ENCODE measurements around the gene DISP2.

Gene DISP2

GRCh38 chr15:40323953-40324937 lies 33.8 kb upstream of the DISP2 start:
- peak overlapping the region; percentile 80 for H3K27ac ChIP-seq
- TF ChIP-seq CTCF (conservative IDR thresholded peaks at IDR 0.05) = no peak

- peak overlapping the region; percentile 80; the same call in 1 of the 2 replicates for H3K27ac ChIP-seq
- TF ChIP-seq CTCF (conservative IDR thresholded peaks at IDR 0.05) = no peak
These were observed 32.8 kb upstream of the DISP2 start for GRCh38 chr15:40325188-40325587.

- TF ChIP-seq CTCF (conservative IDR thresholded peaks at IDR 0.05) = no peak
- no peak overlapping the region; the same call in 1 of the 2 replicates for H3K27ac ChIP-seq
These were observed 32.3 kb upstream of the DISP2 start for GRCh38 chr15:40325700-40326099.

- TF ChIP-seq CTCF (conservative IDR thresholded peaks at IDR 0.05) = no peak
- H3K27ac ChIP-seq = no peak overlapping the region
These were observed 30.6 kb upstream of the DISP2 start for GRCh38 chr15:40327457-40327856.

GRCh38 chr15:40328176-40328575 lies 29.8 kb upstream of the DISP2 start:
- TF ChIP-seq CTCF (conservative IDR thresholded peaks at IDR 0.05) = no peak
- no peak overlapping the region for H3K27ac ChIP-seq

DNA sequence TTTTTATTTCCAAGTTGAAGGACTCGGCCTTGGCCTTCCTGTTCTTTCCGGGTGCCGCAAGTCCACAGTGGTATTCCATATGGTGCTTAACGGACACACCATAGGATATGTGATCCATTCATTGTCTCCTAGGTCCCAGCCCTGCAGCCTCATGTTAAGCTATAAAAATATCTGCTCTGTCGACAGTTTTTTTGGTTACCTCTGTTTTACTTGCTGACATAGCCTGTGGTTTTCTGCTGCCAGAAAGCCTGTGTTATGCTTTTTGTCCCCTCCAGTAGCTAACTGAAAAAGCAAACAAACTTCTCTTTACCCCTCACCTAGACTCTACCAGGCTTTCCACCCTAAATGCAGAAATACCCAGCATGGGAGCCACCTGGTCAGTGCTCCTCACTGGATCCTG lies 29.3 kb upstream of the DISP2 start:
- H3K27ac ChIP-seq = no peak overlapping the region
- TF ChIP-seq CTCF (conservative IDR thresholded peaks at IDR 0.05) = no peak

- no peak overlapping the region for H3K27ac ChIP-seq
- TF ChIP-seq CTCF (conservative IDR thresholded peaks at IDR 0.05) = no peak
These were observed 28.2 kb upstream of the DISP2 start for GRCh38 chr15:40329804-40330203.
